Measurements from ENCODE around the gene MTMR6.

MTMR6 gene

GRCh38 chr13:25291691-25292090 is 4.4 kb upstream of the MTMR6 start:
- no peak for TF ChIP-seq CTCF (conservative IDR thresholded peaks at IDR 0.05)
- H3K27ac ChIP-seq = no peak overlapping the region; the same call in 1 of the 2 replicates

- no peak for TF ChIP-seq CTCF (conservative IDR thresholded peaks at IDR 0.05)
- H3K27ac ChIP-seq = no peak overlapping the region
These were observed 1.7 kb upstream of the MTMR6 start for GRCh38 chr13:25288966-25289365.

GRCh38 chr13:25286308-25286968 is 850 bp downstream of the MTMR6 start:
- H3K27ac ChIP-seq = peak overlapping the region; percentile 85
- no peak for TF ChIP-seq CTCF (conservative IDR thresholded peaks at IDR 0.05)

- no peak overlapping the region for H3K27ac ChIP-seq
- no peak for TF ChIP-seq CTCF (conservative IDR thresholded peaks at IDR 0.05)
These were observed 5.4 kb downstream of the MTMR6 start for GRCh38 chr13:25281935-25282332.

- no peak for TF ChIP-seq CTCF (conservative IDR thresholded peaks at IDR 0.05)
- no peak overlapping the region for H3K27ac ChIP-seq
These were observed 5.9 kb downstream of the MTMR6 start for GRCh38 chr13:25281193-25281934.

- no peak overlapping the region for H3K27ac ChIP-seq
- no peak for TF ChIP-seq CTCF (conservative IDR thresholded peaks at IDR 0.05)
These were observed 6.9 kb downstream of the MTMR6 start for GRCh38 chr13:25280396-25280795.

GRCh38 chr13:25276748-25277147 is 10.5 kb downstream of the MTMR6 start:
- no peak overlapping the region for H3K27ac ChIP-seq
- no peak for TF ChIP-seq CTCF (conservative IDR thresholded peaks at IDR 0.05)

All from VCaP (cell line).